ENCODE results near the gene PDCD4. TPM values are rescaled to one million over a fixed set of nuclear protein-coding genes. Genes with fewer than 3 reads are reported as not detected.
"Not testable (repeated sequence)": the region's sequence is repeated elsewhere in the genome, so short reads cannot be mapped to it uniquely, and the experiment has no call there.

PDCD4 gene
- total RNA-seq, 2 donors from 2014 or later: 22.1 to 22.6 TPM

GRCh38 chr10:110863956-110864355, 7.8 kb upstream of the PDCD4 start:
- DNase-seq (ENCODE audit: low spot score): no peak
- H3K36me3 ChIP-seq: no peaks in the 10 kb centered on the region
- no peaks in the 10 kb centered on the region for H3K9me3 ChIP-seq
- H3K4me1 ChIP-seq: peaks cover 0 to 42% of the 10 kb centered on the region in 2 donors
- H3K27me3 ChIP-seq: no peaks in the 10 kb centered on the region
- no peak overlapping the region for H3K27ac ChIP-seq
- no peak for TF ChIP-seq CTCF (IDR thresholded peaks at IDR 0.05)
- no peak overlapping the region for H3K4me3 ChIP-seq

GRCh38 chr10:110864662-110865140, 7.0 kb upstream of the PDCD4 start:
- Histone ChIP-seq H3K4me3 (no peak overlapping the region), H3K36me3 (no peaks in the 10 kb centered on the region), H3K9me3 (no peaks in the 10 kb centered on the region), H3K27ac (peak overlapping the region; percentile 62 to 66), H3K4me1 (peaks cover 0 to 35% of the 10 kb centered on the region in 2 donors), H3K27me3 (no peaks in the 10 kb centered on the region)
- peak; percentile 56 for DNase-seq (ENCODE audit: low spot score)
- no peak for TF ChIP-seq CTCF (IDR thresholded peaks at IDR 0.05)

GRCh38 chr10:110865186-110865808, 6.4 kb upstream of the PDCD4 start:
- H3K4me1 ChIP-seq: peaks cover 0 to 29% of the 10 kb centered on the region in 2 donors
- H3K27ac ChIP-seq: peak overlapping the region; percentile 62 to 66
- H3K4me3 ChIP-seq: no peak overlapping the region
- DNase-seq (ENCODE audit: low spot score): peak; percentile 57
- TF ChIP-seq CTCF (IDR thresholded peaks at IDR 0.05): no peak
- H3K27me3 ChIP-seq: no peaks in the 10 kb centered on the region
- H3K36me3 ChIP-seq: no peaks in the 10 kb centered on the region
- no peaks in the 10 kb centered on the region for H3K9me3 ChIP-seq

GRCh38 chr10:110865809-110866482, 5.8 kb upstream of the PDCD4 start:
- H3K4me3 ChIP-seq: no peak overlapping the region
- no peaks in the 10 kb centered on the region for H3K9me3 ChIP-seq
- H3K4me1 ChIP-seq: peaks cover 0 to 29% of the 10 kb centered on the region in 2 donors
- no peaks in the 10 kb centered on the region for H3K27me3 ChIP-seq
- no peak for DNase-seq (ENCODE audit: low spot score)
- H3K27ac ChIP-seq: peak overlapping the region; percentile 62 to 66
- TF ChIP-seq CTCF (IDR thresholded peaks at IDR 0.05): no peak
- H3K36me3 ChIP-seq: no peaks in the 10 kb centered on the region

GRCh38 chr10:110867011-110867806, 4.5 kb upstream of the PDCD4 start:
- H3K4me1 ChIP-seq: peaks cover 0 to 32% of the 10 kb centered on the region in 2 donors
- not testable (repeated sequence) for DNase-seq (ENCODE audit: low spot score); H3K4me3 ChIP-seq; H3K9me3 ChIP-seq; H3K27me3 ChIP-seq; H3K36me3 ChIP-seq; H3K27ac ChIP-seq

Measured in right atrium auricular region (tissue), 2 donors.